ENCODE results near the gene TMEM244. TPM values are rescaled to one million over a fixed set of nuclear protein-coding genes. Genes with fewer than 3 reads are reported as not detected.
"Not testable (repeated sequence)": the region's sequence is repeated elsewhere in the genome, so short reads cannot be mapped to it uniquely, and the experiment has no call there.

TMEM244 gene
- total and polyA plus RNA-seq, 3 experiments from 2014 or later, result 0.44 to 3.2 TPM; not detected in 1

DNA sequence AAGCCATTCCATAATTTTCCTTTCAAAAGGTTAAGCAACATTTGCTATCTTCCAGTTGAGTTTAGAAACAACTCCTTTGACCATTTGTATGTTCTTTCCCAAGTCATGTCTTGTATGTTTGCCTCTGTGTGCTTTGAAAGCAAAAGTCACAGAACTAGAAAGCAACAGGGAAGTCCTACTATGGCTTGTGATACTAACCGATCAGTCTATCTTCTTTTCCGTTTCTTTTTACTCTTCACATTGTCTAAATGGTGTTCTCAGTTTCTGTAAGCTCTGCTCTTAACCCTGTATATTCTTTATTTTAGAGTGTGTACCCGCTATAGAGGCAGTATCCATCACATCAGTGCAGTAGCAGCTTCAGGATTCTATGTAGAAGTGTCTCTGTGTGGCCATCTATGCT, 32.9 kb downstream of the TMEM244 start:
- Histone ChIP-seq H3K36me3 (ENCODE audit: insufficient read depth, low read length) (no peaks in the 10 kb centered on the region), H3K4me3 (ENCODE audit: low read length) (no peak overlapping the region), H3K27ac (ENCODE audit: low read depth, low read length) (no peak overlapping the region), H3K4me1 (ENCODE audit: insufficient read depth, low read length) (no peaks in the 10 kb centered on the region), H3K27me3 (ENCODE audit: insufficient read depth, low read length, poor library complexity, severe bottlenecking) (no peaks in the 10 kb centered on the region), H3K9me3 (ENCODE audit: low read length) (no peaks in the 10 kb centered on the region)
- H3K4me3 Mint-ChIP-seq, result no peak overlapping the region
- no peak for DNase-seq
- POLR2A ChIA-PET, result interaction anchor here (0.6 kb wide), 1 partner anchor 279 kb away, joined by 3 read pairs; no protein-coding TSS in a partner anchor
- H3K27me3 Mint-ChIP-seq, result peaks cover 0 to 4% of the 10 kb centered on the region in 2 donors
- H3K9me3 Mint-ChIP-seq, result no peaks in the 10 kb centered on the region
- peaks cover 0 to 3% (median 0%) of the 10 kb centered on the region in 3 donors for H3K4me1 Mint-ChIP-seq
- CTCF ChIA-PET, result no interaction called here
- H3K36me3 Mint-ChIP-seq, result peaks cover 0 to 1% (median 0%) of the 10 kb centered on the region in 3 donors
- H3K27ac Mint-ChIP-seq, result no peak overlapping the region

DNA sequence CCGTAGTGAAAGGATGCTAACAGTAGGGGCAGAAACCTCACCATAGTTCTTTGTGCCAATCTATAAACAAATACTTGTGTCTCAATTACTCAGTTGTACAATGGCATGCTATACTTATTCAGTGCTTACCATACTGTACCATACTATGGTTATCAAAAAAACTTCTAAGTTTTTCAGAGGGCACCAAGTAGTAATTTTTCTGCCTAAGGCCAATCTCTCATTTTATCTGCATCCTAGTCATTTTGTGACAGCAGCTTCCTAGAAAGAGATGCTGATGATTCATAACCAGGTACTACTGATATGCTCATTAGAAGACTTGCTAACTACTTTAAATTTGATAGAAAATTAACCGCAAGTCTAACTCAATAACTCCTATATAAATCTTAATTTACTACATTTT, 42.9 kb downstream of the TMEM244 start:
- Histone ChIP-seq H3K4me1 (ENCODE audit: insufficient read depth, low read length) (no peaks in the 10 kb centered on the region), H3K27me3 (ENCODE audit: insufficient read depth, low read length, poor library complexity, severe bottlenecking) (no peaks in the 10 kb centered on the region), H3K9me3 (ENCODE audit: low read length) (no peaks in the 10 kb centered on the region), H3K36me3 (ENCODE audit: insufficient read depth, low read length) (no peaks in the 10 kb centered on the region), H3K27ac (ENCODE audit: low read depth, low read length) (no peak overlapping the region), H3K4me3 (ENCODE audit: low read length) (no peak overlapping the region)
- Mint-ChIP-seq H3K27me3 (peaks cover 14 to 47% of the 10 kb centered on the region in 2 donors), H3K9me3 (peaks cover 0 to 2% (median 0%) of the 10 kb centered on the region in 5 donors), H3K36me3 (peaks cover 0 to 3% (median 0%) of the 10 kb centered on the region in 3 donors), H3K4me1 (no peaks in the 10 kb centered on the region), H3K27ac (no peak overlapping the region), H3K4me3 (no peak overlapping the region)
- POLR2A ChIA-PET, result no interaction called here
- CTCF ChIA-PET, result no interaction called here
- DNase-seq, result no peak

GRCh38 chr6:129817821-129818220, 43.3 kb downstream of the TMEM244 start:
- H3K36me3 ChIP-seq (ENCODE audit: insufficient read depth, low read length), result no peaks in the 10 kb centered on the region
- no peaks in the 10 kb centered on the region for H3K9me3 ChIP-seq (ENCODE audit: low read length)
- H3K4me3 ChIP-seq (ENCODE audit: low read length), result no peak overlapping the region
- no peak overlapping the region for H3K4me3 Mint-ChIP-seq
- no peaks in the 10 kb centered on the region for H3K27me3 ChIP-seq (ENCODE audit: insufficient read depth, low read length, poor library complexity, severe bottlenecking)
- no peaks in the 10 kb centered on the region for H3K4me1 ChIP-seq (ENCODE audit: insufficient read depth, low read length)
- no peak overlapping the region for H3K27ac ChIP-seq (ENCODE audit: low read depth, low read length)
- H3K27me3 Mint-ChIP-seq, result peaks cover 16 to 47% of the 10 kb centered on the region in 2 donors
- ChIA-PET CTCF (no interaction called here), POLR2A (no interaction called here)
- no peaks in the 10 kb centered on the region for H3K4me1 Mint-ChIP-seq
- no peak for DNase-seq
- H3K27ac Mint-ChIP-seq, result no peak overlapping the region
- peaks cover 0 to 3% (median 0%) of the 10 kb centered on the region in 3 donors for H3K36me3 Mint-ChIP-seq
- H3K9me3 Mint-ChIP-seq, result peaks cover 0 to 2% (median 0%) of the 10 kb centered on the region in 5 donors

DNA sequence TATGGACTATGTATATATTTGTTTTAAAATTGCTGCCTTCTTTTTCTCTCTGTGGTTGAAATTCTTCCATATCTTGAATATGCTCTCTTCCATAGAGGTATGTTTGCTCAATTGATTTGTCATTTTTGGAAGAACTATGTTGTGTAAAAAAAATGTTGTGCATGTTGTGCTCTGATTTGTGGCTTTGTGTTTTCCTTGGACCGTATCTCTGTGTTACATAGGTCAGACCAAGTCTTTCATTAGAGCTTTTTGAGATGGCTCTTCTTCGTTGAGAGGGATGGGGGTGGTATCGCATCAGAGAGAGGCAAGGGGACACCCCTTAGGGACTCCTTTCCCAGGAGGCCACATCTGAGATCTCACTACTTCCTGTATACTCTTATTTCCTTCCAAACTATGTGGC, 43.8 kb downstream of the TMEM244 start:
- Mint-ChIP-seq H3K4me1 (no peaks in the 10 kb centered on the region), H3K27ac (no peak overlapping the region)

DNA sequence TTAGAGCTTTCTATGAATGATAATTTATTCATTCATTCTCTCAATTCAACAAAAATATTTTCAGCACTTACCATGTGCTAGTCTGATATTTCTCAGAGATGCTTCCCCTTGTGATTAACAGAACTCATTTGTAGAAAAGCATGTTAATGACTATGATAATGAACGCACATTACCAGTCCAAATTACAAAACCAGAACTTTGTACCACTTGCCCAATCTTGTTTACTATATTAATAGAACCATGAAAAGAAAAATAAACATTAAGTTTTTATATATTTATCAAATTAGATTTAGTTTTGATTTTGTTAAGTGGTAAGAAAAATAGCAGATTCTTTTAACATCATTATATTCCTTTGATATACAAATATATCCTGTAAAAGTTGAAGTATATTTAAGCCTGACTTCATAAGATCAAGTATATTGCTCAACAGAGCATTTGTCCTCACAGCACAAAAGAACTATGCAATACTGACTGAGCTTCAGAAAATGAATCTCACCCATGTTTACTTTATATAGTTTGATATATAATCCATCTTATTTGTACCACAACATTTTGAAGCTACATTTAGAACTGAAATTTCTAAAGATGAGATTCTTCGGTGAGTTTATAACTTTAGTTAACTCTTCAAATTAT, 48.9 kb downstream of the TMEM244 start:
- Histone ChIP-seq H3K4me3 (ENCODE audit: low read length) (no peak overlapping the region), H3K27me3 (ENCODE audit: insufficient read depth, low read length, poor library complexity, severe bottlenecking) (no peaks in the 10 kb centered on the region), H3K9me3 (ENCODE audit: low read length) (no peaks in the 10 kb centered on the region), H3K27ac (ENCODE audit: low read depth, low read length) (no peak overlapping the region), H3K4me1 (ENCODE audit: insufficient read depth, low read length) (no peaks in the 10 kb centered on the region), H3K36me3 (ENCODE audit: insufficient read depth, low read length) (no peaks in the 10 kb centered on the region)
- H3K4me3 Mint-ChIP-seq, result no peak overlapping the region
- DNase-seq, result no peak
- peaks cover 0 to under 1% (median 0%) of the 10 kb centered on the region in 3 donors for H3K36me3 Mint-ChIP-seq
- ChIA-PET CTCF (no interaction called here), POLR2A (interaction anchor here (0.6 kb wide), 1 partner anchor 18 kb away, joined by 4 read pairs; no protein-coding TSS in a partner anchor)
- peaks cover 17 to 32% of the 10 kb centered on the region in 2 donors for H3K27me3 Mint-ChIP-seq
- H3K27ac Mint-ChIP-seq, result no peak overlapping the region
- no peaks in the 10 kb centered on the region for H3K4me1 Mint-ChIP-seq
- H3K9me3 Mint-ChIP-seq, result peaks cover 0 to 13% (median 6%) of the 10 kb centered on the region in 5 donors

More for the DNA sequence above, 43.8 kb downstream of the TMEM244 start:
- H3K27ac ChIP-seq (ENCODE audit: low read depth, low read length), result no peak overlapping the region
- H3K36me3 ChIP-seq (ENCODE audit: insufficient read depth, low read length), result no peaks in the 10 kb centered on the region
- DNase-seq, result no peak
- ChIA-PET POLR2A (no interaction called here), CTCF (no interaction called here)
- Mint-ChIP-seq H3K4me3 (no peak overlapping the region), H3K27me3 (peaks cover 16 to 47% of the 10 kb centered on the region in 2 donors), H3K36me3 (peaks cover 0 to 3% (median 0%) of the 10 kb centered on the region in 3 donors), H3K9me3 (peaks cover 0 to 2% (median 0%) of the 10 kb centered on the region in 5 donors)
- H3K27me3 ChIP-seq (ENCODE audit: insufficient read depth, low read length, poor library complexity, severe bottlenecking), result no peaks in the 10 kb centered on the region
- no peaks in the 10 kb centered on the region for H3K4me1 ChIP-seq (ENCODE audit: insufficient read depth, low read length)
- H3K4me3 ChIP-seq (ENCODE audit: low read length), result no peak overlapping the region
- no peaks in the 10 kb centered on the region for H3K9me3 ChIP-seq (ENCODE audit: low read length)

GRCh38 chr6:129807141-129807540, 54.0 kb downstream of the TMEM244 start:
- Mint-ChIP-seq H3K9me3 (peaks cover 8 to 23% (median 19%) of the 10 kb centered on the region in 5 donors), H3K27me3 (peaks cover 10 to 33% of the 10 kb centered on the region in 2 donors)
- H3K36me3 ChIP-seq (ENCODE audit: insufficient read depth, low read length); DNase-seq; POLR2A ChIA-PET; H3K36me3 Mint-ChIP-seq; H3K27ac ChIP-seq (ENCODE audit: low read depth, low read length); H3K4me1 Mint-ChIP-seq; H3K9me3 ChIP-seq (ENCODE audit: low read length); H3K4me3 Mint-ChIP-seq; H3K4me3 ChIP-seq (ENCODE audit: low read length); CTCF ChIA-PET; H3K27ac Mint-ChIP-seq; H3K27me3 ChIP-seq (ENCODE audit: insufficient read depth, low read length, poor library complexity, severe bottlenecking); H3K4me1 ChIP-seq (ENCODE audit: insufficient read depth, low read length): not testable (repeated sequence)

- CTCF ChIA-PET, H3K27ac Mint-ChIP-seq: not testable (repeated sequence)
- H3K27me3 Mint-ChIP-seq, result peaks cover 3 to 27% of the 10 kb centered on the region in 2 donors
Observed at GRCh38 chr6:129802920-129803319, 58.2 kb downstream of the TMEM244 start.

DNA sequence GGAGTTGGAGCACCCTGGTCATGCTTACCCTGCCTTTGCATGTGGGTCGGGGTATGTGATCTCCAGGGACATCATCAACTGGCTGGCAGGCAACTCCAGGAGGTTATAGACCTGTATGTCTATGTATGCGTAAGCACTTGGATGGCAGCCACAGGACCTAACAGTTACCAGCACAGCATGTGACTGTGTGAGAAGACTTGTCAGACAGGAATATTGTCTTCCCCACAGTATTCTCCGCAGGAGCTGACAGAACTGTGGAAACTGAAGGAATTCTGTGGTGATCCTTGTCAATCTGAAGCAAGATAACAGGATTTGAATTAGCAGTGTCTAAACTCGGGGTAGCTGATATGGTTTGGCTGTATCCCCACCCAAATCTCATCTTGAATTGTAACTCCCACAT, 59.2 kb downstream of the TMEM244 start:
- Histone ChIP-seq H3K27me3 (ENCODE audit: insufficient read depth, low read length, poor library complexity, severe bottlenecking) (no peaks in the 10 kb centered on the region), H3K4me1 (ENCODE audit: insufficient read depth, low read length) (no peaks in the 10 kb centered on the region), H3K27ac (ENCODE audit: low read depth, low read length) (no peak overlapping the region), H3K9me3 (ENCODE audit: low read length) (no peaks in the 10 kb centered on the region), H3K36me3 (ENCODE audit: insufficient read depth, low read length) (no peaks in the 10 kb centered on the region), H3K4me3 (ENCODE audit: low read length) (no peak overlapping the region)
- ChIA-PET CTCF (no interaction called here), POLR2A (no interaction called here)
- H3K27me3 Mint-ChIP-seq, result peaks cover 1 to 24% of the 10 kb centered on the region in 2 donors
- H3K4me3 Mint-ChIP-seq, result no peak overlapping the region
- no peaks in the 10 kb centered on the region for H3K4me1 Mint-ChIP-seq
- H3K27ac Mint-ChIP-seq, result no peak overlapping the region
- DNase-seq, result no peak
- peaks cover 0 to 3% (median 0%) of the 10 kb centered on the region in 3 donors for H3K36me3 Mint-ChIP-seq
- peaks cover 4 to 20% (median 8%) of the 10 kb centered on the region in 5 donors for H3K9me3 Mint-ChIP-seq

More at GRCh38 chr6:129802920-129803319, 58.2 kb downstream of the TMEM244 start:
- H3K36me3 Mint-ChIP-seq; DNase-seq; H3K4me3 ChIP-seq (ENCODE audit: low read length); H3K27ac ChIP-seq (ENCODE audit: low read depth, low read length); H3K27me3 ChIP-seq (ENCODE audit: insufficient read depth, low read length, poor library complexity, severe bottlenecking); H3K9me3 ChIP-seq (ENCODE audit: low read length); H3K4me1 ChIP-seq (ENCODE audit: insufficient read depth, low read length); POLR2A ChIA-PET; H3K36me3 ChIP-seq (ENCODE audit: insufficient read depth, low read length); H3K4me3 Mint-ChIP-seq; H3K4me1 Mint-ChIP-seq: not testable (repeated sequence)
- peaks cover 8 to 23% (median 11%) of the 10 kb centered on the region in 5 donors for H3K9me3 Mint-ChIP-seq
